NCI-H1417 (cell line): Measurements from ENCODE around the gene SMAD5.

ENCODE experiments used
- DNase-seq, 3 experiments: peaks; one replicate each; lab custom pipeline; 2025; lab: John Stamatoyannopoulos, UW

Gene SMAD5

DNA sequence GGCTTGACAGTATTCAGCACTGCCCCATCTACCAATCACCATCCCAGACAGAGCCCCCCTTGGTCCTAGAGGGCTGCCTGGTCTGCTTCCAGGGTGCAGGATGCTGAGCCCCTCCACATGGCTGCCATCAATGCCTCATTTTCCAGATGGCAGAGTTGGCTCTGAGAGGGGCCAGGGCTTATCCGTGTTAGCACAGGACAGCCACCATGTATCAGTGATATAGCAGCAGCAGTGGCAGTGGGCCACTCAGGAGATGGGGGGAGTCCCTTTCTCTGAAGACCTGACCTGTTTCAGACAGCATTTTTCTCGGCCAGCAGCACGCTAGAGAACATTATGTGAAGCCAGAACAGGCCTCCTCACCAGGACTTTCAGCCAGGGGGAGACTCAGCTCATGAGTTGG, 61.9 kb downstream of the SMAD5 start:
- no peak for DNase-seq

DNA sequence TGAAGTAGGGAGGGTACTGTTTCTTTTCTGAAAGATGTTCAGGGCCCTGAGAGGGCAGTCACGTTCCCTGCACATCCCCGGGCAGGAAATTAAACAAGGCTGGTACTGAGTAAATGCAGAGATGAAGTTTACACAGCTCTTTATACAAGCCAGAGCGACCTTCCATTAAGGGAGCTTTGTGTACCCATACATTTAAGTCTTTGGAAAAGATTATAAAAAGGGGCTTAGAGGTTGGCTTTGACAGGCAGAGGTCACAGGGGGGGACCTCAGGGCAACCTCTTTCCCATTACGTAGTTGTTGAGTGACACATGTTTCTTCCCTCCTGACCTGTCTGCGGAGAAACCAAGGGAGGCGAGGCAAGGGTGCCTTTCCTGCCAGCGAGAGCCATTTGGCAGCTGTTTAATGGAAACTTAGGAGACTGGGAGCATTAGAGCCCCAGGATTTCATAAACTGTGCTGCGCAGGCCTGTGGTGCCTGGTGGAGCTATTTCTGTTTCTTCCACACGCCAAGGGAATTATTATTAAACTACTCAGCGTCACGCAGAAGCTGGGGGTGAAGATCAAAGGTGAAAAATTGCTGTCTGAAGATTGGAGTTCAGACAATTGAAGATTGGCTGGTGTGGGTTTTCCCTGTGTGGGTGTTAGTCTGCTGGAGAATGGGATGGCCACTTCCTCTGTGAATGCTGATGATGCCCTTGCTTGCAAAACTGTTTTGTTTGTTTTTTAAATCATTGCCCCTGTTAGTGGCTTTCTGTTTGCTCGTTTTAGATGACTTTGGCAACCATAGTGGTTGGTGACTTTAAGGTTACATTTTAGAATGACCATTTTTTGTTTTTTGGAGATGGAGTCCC, 63.6 kb downstream of the SMAD5 start:
- no peak for DNase-seq

DNA sequence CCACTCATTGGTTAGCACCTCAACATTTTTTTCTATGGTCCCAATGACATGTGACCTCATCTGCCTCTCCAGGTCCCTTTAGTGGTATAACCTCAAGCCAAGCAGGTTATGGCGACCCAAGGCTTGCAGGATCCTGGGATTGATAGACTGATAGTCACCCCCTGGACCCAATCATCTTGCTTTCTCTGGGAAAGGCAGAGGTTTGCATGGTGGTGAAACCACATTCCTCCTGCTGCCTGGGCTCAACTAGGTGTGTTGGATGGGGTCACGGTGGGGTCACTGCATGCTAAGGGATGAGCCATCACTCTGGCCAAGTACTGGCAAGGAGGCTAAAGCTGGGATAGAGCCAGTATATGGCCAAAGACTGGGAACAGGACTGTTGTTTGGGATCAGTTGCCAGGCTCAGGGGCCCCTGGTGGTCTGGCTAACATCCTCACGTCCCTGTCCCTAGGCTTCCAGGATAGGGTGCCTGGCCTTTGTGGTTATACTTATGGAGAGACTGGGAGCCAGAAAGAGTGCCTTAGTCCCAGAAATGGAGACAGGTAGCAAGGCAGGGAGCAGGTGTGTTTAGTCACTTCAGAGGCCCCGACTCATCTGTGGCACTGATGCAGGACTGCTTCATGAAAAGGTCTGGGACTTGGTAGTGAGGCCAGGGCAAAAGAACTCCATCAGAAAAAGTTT, 65.0 kb downstream of the SMAD5 start:
- DNase-seq = no peak

DNA sequence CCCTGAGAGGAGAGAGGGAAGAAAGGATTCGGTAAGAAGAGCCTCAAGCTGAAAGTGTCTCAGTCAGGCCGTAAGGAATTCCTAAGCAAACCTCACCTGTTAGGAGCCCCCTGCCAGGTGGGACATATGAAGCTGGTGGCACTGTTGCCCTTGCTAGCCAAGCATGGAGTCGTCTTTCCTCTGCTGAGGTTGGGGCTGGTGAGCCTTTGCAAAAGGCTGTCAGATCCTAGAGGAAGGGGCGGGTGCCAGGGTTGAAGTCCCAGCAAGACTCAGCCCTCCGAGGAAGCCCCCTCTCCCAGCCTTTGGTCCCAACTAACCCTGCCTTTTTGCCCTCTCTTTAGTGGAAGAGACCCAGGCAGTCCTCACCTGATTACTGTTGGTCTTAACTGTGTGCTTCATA, 65.8 kb downstream of the SMAD5 start:
- no peak for DNase-seq

DNA sequence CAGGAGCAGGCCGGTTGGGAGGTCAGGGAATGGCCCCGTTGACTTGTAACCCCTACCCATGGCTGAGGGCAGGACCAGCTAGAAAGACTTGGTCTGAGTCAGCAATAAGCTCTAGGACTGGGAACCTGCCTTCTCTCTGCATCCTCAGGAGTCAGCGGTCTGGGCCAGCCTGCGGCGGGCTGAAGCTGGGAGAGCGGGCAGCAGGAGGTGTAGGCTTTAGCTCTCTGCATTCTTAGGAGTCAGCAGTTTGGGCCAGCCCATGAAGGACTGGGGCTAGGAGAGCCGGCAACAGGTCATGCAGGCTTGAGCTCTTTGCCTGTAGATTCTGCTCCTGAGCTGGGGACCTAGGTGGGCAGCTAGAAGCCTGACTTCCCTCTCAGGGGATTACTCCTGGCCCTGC, 66.8 kb downstream of the SMAD5 start:
- no peak for DNase-seq

DNA sequence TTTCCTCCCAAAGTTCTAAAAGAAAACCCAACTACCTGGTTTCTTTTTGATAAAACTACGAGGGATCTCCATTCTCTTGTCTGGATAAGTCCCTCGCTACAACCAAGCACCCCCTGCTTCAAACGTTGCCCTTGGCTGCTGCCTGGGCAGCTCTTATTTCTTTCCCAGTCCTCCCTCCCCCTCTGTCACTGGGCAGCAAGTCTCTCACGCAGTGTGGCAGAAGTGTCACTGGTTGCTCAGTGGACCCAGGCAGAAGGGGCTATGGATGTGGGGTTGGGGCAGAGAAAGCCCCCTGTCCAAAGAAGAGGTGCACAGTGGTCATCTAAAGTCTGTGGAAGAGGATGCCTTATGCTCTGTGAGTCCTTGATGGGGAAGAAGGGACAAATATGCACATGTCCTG, 67.5 kb downstream of the SMAD5 start:
- DNase-seq = no peak

DNA sequence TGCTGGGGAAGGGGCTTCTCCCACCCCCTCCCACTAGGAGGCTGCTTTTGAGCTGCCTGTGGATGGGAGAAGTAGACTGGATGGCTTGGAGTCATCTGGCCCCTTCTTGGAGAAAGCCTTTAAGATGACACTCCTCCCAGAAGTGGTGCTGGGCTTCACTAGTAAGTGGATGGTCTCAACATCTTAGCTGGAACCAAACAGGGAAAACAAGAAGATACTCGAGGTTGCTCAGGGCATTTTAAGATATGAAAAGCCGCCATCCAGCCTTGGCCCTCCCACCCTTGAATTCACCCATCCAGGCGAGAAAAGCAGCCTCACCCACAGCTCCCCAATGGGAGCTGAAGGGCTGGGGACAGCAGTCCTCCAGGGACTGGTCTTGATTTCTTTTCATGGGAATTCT, 68.1 kb downstream of the SMAD5 start:
- DNase-seq = no peak

DNA sequence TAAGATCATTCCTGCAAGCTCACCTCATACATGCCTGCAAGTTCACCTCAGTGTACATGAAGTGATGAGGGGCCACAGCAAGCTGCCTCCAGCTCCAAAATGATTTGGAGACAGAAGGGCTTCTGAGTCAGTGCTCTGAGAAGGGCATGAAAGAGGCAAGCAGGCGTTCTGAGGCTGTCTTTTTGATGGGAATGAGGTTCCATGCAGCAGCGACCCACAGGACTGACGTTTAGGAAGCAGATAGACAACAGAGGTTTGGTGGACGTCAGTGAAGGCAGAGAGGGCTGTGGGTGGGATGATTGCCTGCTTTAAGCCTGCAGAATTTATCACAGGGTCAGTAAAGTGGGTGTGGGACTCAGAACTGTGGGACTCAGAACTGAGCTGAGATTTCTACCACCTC, 69.2 kb downstream of the SMAD5 start:
- no peak for DNase-seq

DNA sequence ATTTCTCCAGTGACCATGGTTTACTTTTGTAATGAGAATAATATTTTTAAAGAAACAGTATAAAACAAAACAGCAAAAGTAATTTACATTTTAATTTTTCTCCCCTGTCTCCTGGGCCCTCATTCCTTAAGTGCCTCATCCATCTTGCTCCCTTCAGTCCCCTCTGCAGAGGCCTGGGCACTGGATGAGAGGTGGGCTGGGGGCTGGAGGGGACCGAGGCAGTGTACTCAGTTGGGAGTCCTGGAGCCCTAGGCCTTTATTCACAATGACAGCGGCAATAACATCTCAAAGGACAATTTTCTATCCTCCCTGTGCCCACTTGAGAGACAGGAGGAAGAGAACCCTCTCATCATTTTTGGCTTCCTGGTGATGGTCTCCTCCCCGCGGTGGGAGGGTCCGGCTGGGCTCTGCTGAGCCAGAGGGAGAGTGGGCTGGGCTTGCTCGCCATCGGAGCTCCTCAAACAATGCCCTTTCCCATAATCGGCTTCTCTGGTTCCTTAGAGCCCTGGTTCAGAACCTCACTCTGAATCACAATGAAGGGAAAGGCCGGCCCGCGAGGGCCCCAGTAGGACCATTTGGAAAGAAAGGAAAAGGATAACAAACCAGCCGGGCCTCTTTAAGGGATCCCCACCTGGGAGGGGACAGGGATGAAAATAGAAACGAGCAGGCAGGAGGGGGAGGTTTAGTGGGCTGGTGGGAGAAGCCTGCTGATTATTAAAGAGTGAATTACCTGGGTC, 70.0 kb downstream of the SMAD5 start:
- DNase-seq = no peak

DNA sequence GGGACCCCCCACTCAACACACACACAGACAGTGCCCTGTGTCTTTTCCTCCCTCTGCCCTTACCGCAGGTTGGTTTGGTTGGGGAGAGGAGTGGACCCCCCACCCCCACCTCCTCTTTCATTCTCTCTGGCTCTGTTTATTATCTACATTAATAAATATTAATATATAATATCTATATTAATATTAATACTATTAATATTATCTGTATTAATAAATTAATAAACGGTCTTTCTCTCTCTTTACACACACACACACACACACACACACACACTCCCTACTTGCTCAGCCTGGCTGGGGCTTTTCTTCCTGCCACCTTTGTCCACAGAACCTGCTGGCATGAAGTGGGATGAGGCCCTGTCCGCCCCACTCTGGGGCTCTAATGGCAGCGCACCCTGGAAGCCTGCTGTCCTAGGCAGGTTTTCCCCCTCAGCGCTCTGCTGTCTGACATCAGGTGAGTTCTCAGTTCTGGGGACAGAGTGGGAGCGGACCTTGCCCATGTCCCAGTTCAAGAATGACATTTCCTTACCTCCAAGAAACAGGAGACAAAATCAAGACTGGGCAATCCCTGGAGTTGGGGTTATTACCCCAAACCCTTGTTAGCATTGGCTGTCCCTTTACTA, 70.8 kb downstream of the SMAD5 start:
- no peak for DNase-seq

DNA sequence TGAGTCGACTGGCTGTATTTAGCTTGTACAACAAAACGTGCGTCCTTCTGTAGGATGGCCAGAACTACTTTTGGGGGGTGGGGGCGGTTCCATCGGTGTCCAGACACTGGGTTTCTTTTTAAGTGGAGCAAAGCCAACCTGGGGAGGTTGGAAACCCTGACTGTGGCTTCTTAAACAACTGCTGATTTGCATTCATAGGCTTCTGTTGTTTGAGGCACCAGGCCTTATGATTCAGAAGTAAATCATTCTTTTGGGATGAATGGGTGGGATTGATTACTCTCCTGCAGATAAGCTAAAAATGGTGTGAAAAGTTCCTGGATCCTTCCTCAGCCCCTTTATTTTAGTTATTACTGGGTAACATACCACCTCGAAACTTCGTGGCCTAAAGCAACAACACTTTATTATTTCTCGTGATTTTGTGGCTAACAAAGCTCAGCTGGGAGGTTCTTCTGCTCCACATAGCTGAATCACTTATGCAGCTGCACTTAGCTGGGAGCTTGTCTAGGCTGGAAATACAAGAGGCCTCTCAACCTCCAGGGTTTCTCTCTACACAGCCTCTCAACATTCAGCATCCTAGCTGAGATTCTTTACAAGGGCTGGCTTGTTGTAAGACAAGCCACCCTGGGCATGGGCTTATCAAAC, 72.5 kb downstream of the SMAD5 start:
- DNase-seq = no peak

DNA sequence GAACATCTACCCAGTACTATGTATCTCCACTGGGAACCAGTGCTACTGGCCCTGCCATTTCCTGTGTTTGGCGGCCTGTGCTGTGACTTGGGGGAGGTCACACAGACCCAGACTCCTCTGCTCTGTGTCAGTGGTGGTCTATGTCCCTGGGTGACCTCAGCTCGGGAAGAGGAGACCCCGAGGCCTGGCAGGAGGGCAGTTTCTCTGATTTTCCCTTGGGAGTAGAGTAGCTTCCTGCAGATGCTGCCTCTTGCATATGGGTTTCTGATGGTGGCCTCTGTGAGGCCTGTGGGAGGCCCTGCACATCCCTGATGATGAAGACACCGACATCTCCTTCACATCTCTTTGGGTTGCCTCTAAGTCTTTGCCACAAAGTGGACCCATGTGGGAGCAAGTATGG, 73.3 kb downstream of the SMAD5 start:
- DNase-seq = no peak

DNA sequence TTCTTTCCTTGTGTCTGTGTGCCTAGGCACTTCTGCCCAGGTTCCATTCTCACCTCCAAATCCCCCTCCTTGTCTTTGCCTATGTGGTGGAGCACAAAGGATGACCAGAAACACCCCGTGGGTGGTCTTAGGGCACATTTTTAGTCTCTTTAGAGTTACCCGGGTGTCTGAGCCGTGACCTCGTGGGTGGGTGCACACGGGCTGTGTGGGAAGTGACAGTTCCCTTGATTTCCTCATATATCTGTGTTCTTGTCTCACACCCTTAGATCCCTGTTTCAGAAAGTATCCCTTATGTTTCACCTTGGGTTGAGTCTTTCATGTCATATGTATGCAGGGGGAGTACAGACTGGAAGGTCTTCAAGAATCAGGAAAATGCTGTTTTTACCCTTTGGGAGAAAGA, 73.7 kb downstream of the SMAD5 start:
- DNase-seq = no peak

DNA sequence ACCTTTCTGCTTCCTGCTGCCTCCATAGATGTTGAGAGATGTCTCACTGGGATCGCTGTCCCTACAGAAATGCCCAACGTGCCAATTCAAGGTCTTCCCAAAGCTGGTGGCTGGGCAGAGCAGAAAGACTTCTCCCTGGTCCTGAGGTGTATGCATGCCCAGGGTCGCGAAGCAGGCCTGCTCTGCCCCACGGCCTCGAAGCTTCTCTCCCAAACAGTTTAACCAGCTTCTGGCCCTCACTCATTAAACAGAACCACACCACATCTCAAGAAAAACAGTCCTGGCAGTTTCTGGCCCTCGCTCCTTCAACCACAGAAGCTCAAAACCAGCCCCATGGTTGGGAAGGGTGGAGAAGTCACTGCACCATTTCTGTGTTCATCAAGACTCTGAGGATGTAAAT, 75.0 kb downstream of the SMAD5 start:
- DNase-seq = no peak

DNA sequence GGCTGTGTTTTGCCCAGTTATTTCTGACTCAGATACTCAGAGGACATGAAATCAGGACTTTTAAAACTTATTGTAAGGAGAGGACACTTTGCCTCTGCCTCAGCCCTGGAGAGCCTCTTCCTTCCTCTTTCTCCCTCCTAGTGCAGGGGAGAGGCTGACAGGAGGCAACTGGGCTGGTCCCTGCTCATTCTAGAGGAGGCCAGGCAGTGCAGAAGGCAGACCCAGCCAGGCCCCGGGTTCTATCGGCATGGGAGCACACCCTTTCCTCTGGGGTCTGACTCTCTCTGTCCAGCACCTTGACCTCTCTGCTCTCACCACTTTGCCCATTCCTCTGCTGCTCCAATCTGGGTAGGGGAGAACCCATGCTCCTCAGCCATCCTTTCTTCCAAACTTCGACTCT, 76.3 kb downstream of the SMAD5 start:
- no peak for DNase-seq

DNA sequence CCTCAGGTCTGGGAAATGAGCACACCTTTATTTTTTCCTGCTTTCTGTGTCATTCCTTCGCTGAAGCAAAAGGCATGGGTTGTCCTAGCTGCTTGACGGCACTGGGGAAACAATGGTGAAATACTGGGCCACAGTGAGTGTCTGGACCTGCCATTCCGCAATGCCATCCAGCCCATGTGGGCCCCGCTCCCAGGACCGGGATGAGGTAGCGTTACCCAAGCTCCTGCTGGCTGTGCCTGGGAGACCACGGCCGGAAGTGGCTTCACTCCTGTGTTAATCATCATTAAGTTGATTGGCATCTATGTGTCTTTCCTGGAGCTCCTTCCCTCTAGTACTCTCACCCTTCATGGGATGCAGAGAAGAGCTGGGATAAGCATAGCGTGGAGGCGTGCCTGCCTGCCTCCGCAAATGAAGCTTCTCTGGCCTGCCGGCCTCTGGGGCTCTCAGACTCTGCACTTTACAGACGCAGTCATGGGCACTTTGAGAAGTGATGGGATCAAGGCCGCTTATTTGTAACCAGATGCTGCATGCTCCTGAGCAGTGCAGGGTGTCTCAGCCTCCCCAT, 76.8 kb downstream of the SMAD5 start:
- DNase-seq = peak in 1 of 3 experiments; percentile 8

DNA sequence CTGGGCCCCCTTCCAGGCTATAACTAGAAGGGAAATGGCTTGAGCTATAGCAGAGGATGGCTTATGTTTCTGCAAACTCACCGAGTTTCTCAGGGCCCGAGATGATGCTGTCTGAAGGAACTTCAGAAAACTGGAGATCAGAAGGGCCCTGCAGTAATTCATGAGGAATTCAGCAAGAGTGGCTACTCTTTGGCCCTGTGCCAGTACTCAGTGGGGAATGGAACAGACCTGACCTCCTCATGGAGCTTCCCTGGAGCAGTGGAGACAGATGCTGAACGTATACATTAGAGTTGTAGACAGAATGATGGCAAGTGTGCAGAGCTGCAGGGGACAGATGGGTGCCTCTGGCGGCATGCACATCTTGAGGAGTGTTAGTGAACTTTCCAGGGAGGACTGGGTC, 77.6 kb downstream of the SMAD5 start:
- DNase-seq = peak in 1 of 3 experiments; percentile 6

DNA sequence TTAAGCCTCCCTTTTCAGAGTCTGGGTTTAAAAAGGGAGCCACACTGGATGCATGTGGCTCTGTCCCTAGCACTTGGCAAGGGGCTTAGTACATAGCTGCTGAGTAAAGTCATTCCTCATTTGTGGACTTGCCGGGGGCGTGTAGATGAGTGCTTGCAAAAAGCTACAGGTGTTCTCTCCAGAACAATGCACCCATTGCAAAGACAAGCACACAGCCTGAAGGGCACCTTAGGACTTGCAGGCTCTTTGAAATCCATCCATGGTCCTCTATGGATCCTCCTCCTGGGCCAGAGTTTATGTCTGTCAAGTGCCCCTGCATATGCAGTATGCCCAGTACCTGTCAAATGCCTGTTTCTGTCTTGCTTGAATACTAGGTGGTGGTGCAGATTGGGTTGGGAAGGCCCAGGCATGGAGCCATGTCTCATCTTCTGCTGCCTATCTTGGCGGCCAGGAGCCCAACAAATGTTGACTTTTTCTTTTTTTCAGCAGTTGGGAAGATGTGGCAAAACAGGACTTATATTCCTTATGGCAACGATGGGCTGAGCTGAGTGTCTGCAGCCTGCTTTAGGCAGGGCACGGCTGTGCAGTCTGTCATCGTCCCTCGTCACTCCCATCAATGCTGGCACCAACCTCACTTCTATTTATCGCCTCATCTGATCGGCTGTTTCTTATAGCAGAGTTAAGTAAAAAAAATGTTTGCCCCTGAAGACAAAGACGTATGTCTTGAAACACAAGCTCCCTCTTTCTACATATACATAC, 78.8 kb downstream of the SMAD5 start:
- DNase-seq = no peak

DNA sequence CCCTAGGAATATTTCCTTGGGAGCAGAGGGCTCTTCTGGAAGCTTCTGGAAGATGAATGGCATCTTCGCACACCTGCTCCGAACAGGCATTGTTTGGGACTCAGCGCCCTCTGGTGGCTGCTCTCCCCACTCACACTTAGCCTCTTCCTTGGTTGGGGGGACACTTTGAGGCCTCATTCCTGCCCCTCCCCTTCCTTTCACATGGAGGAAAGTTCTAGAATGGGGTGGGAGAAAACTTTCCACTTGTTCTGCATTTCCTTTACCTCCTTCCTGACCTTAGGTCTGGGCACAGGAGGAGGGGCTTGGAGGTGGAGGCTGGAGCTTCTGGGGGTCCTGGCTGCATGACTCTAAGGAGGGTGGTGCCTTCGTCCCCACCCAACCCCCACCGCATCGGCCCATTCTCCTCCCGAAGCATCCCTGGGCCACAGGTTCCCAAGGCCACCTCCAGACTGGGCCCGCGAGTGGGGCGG, 79.6 kb downstream of the SMAD5 start:
- DNase-seq = peak; percentile 1 to 59 (median 57)

DNA sequence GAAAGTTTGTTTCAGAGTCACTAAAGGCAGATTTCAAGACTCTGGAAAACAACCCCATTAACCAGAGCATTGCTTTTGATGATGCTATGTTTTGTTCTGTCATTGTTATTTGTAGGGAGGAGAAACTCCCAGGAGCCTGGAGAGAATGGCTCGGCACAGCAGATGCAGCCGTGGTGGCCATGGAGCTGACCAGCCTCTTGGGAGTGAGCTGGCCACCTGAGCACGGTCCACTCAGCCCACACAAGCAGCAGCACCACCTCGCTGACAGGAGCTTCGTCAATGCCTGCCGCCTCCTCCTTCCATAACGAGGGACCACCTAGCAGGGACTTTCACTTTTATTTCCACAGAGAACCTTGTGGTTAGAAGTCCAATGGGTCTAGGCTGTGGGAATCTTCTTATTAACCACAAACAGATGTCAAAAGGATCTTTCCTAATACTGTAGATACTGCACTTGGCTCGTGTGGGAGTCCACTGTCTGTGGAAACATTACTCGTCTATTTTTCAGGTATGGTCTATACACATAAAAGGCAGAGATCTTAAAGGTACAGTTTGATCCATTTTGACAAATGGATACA, 81.4 kb downstream of the SMAD5 start:
- no peak for DNase-seq
